CMK (cell line): ENCODE data around the gene POGLUT2.

Source experiments
- DNase-seq: peaks from one replicate; pipeline ENCODE4 v3.0.0-alpha.2; 2010; ENCODE audit warnings: low read depth

POGLUT2 gene

GRCh38 chr13:102768909-102769308 lies 29.9 kb downstream of the POGLUT2 start:
- DNase-seq: no peak

- DNase-seq: no peak
Measured at GRCh38 chr13:102763741-102764140, 35.0 kb downstream of the POGLUT2 start.

- DNase-seq: no peak
Measured at GRCh38 chr13:102761071-102761470, 37.7 kb downstream of the POGLUT2 start.

- no peak for DNase-seq
Measured at GRCh38 chr13:102758842-102759241, 39.9 kb downstream of the POGLUT2 start.

- no peak for DNase-seq
Measured at GRCh38 chr13:102757006-102757405, 41.8 kb downstream of the POGLUT2 start.

GRCh38 chr13:102751886-102752285 lies 46.9 kb downstream of the POGLUT2 start:
- peak; percentile 50 for DNase-seq

GRCh38 chr13:102742506-102742905 lies 56.3 kb downstream of the POGLUT2 start:
- no peak for DNase-seq

- no peak for DNase-seq
Measured at GRCh38 chr13:102742101-102742500, 56.7 kb downstream of the POGLUT2 start.
